GM18526 (cell line): ENCODE measurements around the gene PRSS57.

Experiments used
- POLR2A ChIP-seq: IDR thresholded peaks from 3 replicates; pipeline ENCODE4 v1.6.1; 2011; ENCODE audit not compliant: insufficient read length; ENCODE audit errors: extremely low read depth

PRSS57 gene

GRCh38 chr19:681029-682019 is 13.9 kb downstream of the PRSS57 start:
- no peak for TF ChIP-seq POLR2A

DNA sequence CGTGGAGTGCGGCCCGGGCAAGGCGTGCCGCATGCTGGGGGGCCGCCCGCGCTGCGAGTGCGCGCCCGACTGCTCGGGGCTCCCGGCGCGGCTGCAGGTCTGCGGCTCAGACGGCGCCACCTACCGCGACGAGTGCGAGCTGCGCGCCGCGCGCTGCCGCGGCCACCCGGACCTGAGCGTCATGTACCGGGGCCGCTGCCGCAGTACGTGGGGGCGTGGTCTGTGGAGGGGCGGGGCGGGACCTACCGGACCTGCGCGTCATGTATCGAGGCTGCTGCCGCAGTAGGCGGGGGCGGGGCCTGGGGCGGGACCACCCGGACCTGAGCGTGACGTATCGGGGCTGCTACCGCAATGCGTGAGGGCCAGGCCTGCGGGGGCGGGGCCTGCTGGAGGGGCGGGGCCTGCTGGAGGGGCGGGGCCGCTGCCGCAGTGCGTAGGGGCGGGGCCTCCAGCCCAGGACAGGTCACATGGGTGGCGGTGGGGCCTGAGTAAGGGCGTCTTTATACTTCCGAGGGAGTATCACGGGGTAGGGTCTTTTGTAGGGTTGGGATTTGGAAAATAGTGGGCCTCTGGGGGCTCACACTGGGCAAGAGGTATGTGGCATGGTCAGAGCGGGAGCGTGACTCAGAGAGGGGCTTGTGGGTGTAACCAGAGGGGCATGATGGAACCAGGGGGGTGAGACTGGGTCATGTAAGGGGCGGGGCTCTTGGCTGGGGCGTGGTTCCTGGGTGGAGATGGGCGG is 14.8 kb downstream of the PRSS57 start:
- TF ChIP-seq POLR2A: peak; percentile 65

GRCh38 chr19:679418-680286 is 15.6 kb downstream of the PRSS57 start:
- no peak for TF ChIP-seq POLR2A

GRCh38 chr19:678791-679388 is 16.4 kb downstream of the PRSS57 start:
- TF ChIP-seq POLR2A: no peak

DNA sequence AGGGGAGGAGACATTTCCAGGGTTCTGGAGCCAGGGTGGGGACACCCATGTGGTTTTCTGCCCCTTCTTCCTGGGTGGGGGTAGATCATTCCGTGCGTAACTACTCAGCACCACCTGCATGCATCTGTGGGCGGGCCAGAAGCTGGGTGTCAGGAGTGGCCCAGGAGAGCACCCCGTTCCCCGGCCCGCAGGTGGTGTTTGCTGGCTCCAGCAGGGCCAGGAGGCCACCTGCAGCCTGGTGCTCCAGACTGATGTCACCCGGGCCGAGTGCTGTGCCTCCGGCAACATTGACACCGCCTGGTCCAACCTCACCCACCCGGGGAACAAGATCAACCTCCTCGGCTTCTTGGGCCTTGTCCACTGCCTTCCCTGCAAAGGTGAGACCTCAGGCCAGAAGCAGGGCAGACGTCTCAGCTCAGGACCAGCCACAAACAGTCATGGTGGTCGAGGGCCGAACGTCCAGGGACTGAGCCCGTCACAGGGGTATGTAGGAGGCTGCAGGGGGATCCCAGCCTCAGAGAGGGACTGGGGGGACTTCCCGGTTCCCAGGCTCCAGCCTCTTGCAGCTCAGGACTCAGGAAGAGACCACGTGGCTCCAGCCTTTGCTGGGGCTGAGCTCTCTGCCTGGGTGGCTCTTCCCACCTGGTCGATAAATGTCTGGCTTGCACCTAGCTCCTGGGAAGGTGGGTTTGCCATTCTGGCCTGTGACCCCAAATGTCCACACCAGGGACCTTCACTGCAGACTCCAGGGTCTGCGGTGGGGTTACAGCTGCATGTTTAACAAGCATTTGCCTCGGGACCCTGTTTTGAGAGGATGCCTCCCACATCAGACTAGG is 17.4 kb downstream of the PRSS57 start:
- no peak for TF ChIP-seq POLR2A

GRCh38 chr19:677201-677600 is 18.1 kb downstream of the PRSS57 start:
- no peak for TF ChIP-seq POLR2A

- TF ChIP-seq POLR2A: no peak
Observed at GRCh38 chr19:676339-677105, 18.7 kb downstream of the PRSS57 start, which contains the start of gene FSTL3. Gene FSTL3, plus strand, starts transcription at chr19:676392. Its CDS starts 32 bp downstream, at chr19:676424.

GRCh38 chr19:676007-676338 is 19.3 kb downstream of the PRSS57 start:
- no peak for TF ChIP-seq POLR2A

- TF ChIP-seq POLR2A: no peak
Observed at GRCh38 chr19:674282-675151, 20.7 kb downstream of the PRSS57 start.

- no peak for TF ChIP-seq POLR2A
Observed at GRCh38 chr19:670609-671075, 24.6 kb downstream of the PRSS57 start.

- no peak for TF ChIP-seq POLR2A
Observed at GRCh38 chr19:664913-665443, 30.3 kb downstream of the PRSS57 start.

DNA sequence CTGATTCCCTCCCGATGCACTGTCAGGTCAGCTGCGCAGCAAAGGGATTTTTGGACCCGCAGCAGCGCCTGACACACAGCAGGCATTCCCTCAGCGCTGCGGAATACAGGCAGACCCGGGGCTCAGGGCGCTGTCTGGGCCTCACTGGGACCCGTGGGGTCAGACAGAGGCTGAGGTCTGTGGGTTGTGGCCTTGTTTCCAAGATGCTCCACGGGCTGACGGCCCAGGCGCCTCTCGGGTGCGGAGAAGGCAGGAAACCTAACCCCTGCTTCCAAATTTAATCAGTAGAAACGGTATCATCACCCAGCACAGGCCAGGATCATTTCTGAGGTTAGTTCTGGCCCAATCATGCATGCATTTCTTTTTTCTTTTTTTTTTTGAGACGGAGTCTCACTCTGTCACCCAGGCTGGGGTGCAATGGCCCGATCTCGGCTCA is 31.6 kb downstream of the PRSS57 start:
- TF ChIP-seq POLR2A: no peak
